ENCODE data around the gene CLTC. TPM values are rescaled to one million over a fixed set of nuclear protein-coding genes. Genes with fewer than 3 reads are reported as not detected.

Gene CLTC
- total RNA-seq, 1 experiment from 2014 or later, result 283 TPM

DNA sequence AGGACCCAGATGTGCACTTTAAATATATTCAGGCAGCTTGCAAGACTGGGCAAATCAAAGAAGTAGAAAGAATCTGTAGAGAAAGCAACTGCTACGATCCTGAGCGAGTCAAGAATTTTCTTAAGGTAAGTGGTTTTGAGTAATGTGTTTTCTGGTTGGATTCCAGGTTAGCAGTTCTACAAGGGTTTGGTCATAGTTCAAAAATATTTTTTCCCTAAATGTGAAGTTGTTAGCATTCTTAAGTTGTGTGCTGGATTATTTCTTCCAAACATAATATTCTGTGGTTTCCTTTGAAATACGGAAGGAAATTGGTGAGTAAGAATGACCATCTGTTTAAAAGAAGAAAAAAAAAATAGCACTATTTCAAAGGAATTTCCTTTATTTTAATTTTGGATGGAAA is 49.1 kb downstream of the CLTC start:
- Mint-ChIP-seq H3K4me3 (no peak overlapping the region), H3K27ac (no peak overlapping the region), H3K27me3 (ENCODE audit: low read depth) (no peaks in the 10 kb centered on the region), H3K9me3 (no peaks in the 10 kb centered on the region), H3K36me3 (peaks cover 52% of the 10 kb centered on the region), H3K4me1 (no peaks in the 10 kb centered on the region)
- TF ChIP-seq, protein P1, sequence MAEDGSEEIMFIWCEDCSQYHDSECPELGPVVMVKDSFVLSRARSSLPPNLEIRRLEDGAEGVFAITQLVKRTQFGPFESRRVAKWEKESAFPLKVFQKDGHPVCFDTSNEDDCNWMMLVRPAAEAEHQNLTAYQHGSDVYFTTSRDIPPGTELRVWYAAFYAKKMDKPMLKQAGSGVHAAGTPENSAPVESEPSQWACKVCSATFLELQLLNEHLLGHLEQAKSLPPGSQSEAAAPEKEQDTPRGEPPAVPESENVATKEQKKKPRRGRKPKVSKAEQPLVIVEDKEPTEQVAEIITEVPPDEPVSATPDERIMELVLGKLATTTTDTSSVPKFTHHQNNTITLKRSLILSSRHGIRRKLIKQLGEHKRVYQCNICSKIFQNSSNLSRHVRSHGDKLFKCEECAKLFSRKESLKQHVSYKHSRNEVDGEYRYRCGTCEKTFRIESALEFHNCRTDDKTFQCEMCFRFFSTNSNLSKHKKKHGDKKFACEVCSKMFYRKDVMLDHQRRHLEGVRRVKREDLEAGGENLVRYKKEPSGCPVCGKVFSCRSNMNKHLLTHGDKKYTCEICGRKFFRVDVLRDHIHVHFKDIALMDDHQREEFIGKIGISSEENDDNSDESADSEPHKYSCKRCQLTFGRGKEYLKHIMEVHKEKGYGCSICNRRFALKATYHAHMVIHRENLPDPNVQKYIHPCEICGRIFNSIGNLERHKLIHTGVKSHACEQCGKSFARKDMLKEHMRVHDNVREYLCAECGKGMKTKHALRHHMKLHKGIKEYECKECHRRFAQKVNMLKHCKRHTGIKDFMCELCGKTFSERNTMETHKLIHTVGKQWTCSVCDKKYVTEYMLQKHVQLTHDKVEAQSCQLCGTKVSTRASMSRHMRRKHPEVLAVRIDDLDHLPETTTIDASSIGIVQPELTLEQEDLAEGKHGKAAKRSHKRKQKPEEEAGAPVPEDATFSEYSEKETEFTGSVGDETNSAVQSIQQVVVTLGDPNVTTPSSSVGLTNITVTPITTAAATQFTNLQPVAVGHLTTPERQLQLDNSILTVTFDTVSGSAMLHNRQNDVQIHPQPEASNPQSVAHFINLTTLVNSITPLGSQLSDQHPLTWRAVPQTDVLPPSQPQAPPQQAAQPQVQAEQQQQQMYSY (CRISPR knock-in tag; IDR thresholded peaks at IDR 0.05), result no peak
- TF ChIP-seq RORB (CRISPR knock-in tag; IDR thresholded peaks at IDR 0.05) (no peak), IRF2 (CRISPR knock-in tag; IDR thresholded peaks at IDR 0.05; ENCODE audit: borderline replicate concordance, low read depth) (no peak)
- TF ChIP-seq, protein P2, sequence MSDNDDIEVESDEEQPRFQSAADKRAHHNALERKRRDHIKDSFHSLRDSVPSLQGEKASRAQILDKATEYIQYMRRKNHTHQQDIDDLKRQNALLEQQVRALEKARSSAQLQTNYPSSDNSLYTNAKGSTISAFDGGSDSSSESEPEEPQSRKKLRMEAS (CRISPR knock-in tag; IDR thresholded peaks at IDR 0.05), result no peak
- no peak for ATAC-seq
- CTCF ChIA-PET, result no interaction called here
- POLR2A ChIA-PET, result no interaction called here
- DNase-seq (ENCODE audit: low spot score), result no peak

DNA sequence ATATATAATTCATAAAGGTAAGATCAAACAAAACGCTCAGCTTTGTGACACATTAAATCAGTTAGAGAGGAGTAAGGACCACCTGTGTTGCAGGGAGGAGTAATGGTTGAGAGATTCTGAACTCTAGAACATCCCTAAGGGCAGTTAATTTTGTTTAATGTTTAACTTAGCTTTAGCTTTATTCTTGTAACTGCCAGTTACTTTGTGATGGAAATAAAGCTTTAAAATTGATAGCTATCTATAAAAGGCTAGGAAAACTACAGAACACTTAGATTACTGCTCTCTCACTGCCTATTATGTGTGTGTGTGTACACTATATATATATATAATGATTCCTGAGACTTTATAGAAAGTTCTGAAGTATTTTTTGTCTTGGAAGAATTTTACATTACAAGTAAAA is 49.7 kb downstream of the CLTC start:
- Mint-ChIP-seq H3K27ac (no peak overlapping the region), H3K9me3 (no peaks in the 10 kb centered on the region), H3K36me3 (peaks cover 49% of the 10 kb centered on the region), H3K27me3 (ENCODE audit: low read depth) (no peaks in the 10 kb centered on the region), H3K4me1 (no peaks in the 10 kb centered on the region), H3K4me3 (no peak overlapping the region)
- POLR2A ChIA-PET, result no interaction called here
- DNase-seq (ENCODE audit: low spot score) (no peak), ATAC-seq (no peak)
- TF ChIP-seq NR2C2 (CRISPR knock-in tag; IDR thresholded peaks at IDR 0.05) (no peak), ZNF138 (CRISPR knock-in tag; conservative IDR thresholded peaks at IDR 0.05) (no peak), PRRX2 (CRISPR knock-in tag; IDR thresholded peaks at IDR 0.05) (no peak), CBFB (CRISPR knock-in tag; IDR thresholded peaks at IDR 0.05; ENCODE audit: low read depth) (no peak), ZNF423 (CRISPR knock-in tag; IDR thresholded peaks at IDR 0.05) (no peak), GTF2I (CRISPR knock-in tag; conservative IDR thresholded peaks at IDR 0.05) (no peak), JAZF1 (CRISPR knock-in tag; IDR thresholded peaks at IDR 0.05) (no peak), FOXK1 (CRISPR knock-in tag; IDR thresholded peaks at IDR 0.05) (no peak)
- TF ChIP-seq, protein P3, sequence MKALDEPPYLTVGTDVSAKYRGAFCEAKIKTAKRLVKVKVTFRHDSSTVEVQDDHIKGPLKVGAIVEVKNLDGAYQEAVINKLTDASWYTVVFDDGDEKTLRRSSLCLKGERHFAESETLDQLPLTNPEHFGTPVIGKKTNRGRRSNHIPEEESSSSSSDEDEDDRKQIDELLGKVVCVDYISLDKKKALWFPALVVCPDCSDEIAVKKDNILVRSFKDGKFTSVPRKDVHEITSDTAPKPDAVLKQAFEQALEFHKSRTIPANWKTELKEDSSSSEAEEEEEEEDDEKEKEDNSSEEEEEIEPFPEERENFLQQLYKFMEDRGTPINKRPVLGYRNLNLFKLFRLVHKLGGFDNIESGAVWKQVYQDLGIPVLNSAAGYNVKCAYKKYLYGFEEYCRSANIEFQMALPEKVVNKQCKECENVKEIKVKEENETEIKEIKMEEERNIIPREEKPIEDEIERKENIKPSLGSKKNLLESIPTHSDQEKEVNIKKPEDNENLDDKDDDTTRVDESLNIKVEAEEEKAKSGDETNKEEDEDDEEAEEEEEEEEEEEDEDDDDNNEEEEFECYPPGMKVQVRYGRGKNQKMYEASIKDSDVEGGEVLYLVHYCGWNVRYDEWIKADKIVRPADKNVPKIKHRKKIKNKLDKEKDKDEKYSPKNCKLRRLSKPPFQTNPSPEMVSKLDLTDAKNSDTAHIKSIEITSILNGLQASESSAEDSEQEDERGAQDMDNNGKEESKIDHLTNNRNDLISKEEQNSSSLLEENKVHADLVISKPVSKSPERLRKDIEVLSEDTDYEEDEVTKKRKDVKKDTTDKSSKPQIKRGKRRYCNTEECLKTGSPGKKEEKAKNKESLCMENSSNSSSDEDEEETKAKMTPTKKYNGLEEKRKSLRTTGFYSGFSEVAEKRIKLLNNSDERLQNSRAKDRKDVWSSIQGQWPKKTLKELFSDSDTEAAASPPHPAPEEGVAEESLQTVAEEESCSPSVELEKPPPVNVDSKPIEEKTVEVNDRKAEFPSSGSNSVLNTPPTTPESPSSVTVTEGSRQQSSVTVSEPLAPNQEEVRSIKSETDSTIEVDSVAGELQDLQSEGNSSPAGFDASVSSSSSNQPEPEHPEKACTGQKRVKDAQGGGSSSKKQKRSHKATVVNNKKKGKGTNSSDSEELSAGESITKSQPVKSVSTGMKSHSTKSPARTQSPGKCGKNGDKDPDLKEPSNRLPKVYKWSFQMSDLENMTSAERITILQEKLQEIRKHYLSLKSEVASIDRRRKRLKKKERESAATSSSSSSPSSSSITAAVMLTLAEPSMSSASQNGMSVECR (CRISPR knock-in tag; IDR thresholded peaks at IDR 0.05; ENCODE audit: borderline replicate concordance), result no peak
- TF ChIP-seq, protein P4, sequence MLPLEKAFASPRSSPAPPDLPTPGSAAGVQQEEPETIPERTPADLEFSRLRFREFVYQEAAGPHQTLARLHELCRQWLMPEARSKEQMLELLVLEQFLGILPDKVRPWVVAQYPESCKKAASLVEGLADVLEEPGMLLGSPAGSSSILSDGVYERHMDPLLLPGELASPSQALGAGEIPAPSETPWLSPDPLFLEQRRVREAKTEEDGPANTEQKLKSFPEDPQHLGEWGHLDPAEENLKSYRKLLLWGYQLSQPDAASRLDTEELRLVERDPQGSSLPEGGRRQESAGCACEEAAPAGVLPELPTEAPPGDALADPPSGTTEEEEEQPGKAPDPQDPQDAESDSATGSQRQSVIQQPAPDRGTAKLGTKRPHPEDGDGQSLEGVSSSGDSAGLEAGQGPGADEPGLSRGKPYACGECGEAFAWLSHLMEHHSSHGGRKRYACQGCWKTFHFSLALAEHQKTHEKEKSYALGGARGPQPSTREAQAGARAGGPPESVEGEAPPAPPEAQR (CRISPR knock-in tag; IDR thresholded peaks at IDR 0.05), result no peak
- TF ChIP-seq, protein P5, sequence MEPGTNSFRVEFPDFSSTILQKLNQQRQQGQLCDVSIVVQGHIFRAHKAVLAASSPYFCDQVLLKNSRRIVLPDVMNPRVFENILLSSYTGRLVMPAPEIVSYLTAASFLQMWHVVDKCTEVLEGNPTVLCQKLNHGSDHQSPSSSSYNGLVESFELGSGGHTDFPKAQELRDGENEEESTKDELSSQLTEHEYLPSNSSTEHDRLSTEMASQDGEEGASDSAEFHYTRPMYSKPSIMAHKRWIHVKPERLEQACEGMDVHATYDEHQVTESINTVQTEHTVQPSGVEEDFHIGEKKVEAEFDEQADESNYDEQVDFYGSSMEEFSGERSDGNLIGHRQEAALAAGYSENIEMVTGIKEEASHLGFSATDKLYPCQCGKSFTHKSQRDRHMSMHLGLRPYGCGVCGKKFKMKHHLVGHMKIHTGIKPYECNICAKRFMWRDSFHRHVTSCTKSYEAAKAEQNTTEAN (CRISPR knock-in tag; IDR thresholded peaks at IDR 0.05), result no peak
- TF ChIP-seq, protein P6, sequence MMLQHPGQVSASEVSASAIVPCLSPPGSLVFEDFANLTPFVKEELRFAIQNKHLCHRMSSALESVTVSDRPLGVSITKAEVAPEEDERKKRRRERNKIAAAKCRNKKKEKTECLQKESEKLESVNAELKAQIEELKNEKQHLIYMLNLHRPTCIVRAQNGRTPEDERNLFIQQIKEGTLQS (CRISPR knock-in tag; conservative IDR thresholded peaks at IDR 0.05), result no peak
- TF ChIP-seq, protein P7, sequence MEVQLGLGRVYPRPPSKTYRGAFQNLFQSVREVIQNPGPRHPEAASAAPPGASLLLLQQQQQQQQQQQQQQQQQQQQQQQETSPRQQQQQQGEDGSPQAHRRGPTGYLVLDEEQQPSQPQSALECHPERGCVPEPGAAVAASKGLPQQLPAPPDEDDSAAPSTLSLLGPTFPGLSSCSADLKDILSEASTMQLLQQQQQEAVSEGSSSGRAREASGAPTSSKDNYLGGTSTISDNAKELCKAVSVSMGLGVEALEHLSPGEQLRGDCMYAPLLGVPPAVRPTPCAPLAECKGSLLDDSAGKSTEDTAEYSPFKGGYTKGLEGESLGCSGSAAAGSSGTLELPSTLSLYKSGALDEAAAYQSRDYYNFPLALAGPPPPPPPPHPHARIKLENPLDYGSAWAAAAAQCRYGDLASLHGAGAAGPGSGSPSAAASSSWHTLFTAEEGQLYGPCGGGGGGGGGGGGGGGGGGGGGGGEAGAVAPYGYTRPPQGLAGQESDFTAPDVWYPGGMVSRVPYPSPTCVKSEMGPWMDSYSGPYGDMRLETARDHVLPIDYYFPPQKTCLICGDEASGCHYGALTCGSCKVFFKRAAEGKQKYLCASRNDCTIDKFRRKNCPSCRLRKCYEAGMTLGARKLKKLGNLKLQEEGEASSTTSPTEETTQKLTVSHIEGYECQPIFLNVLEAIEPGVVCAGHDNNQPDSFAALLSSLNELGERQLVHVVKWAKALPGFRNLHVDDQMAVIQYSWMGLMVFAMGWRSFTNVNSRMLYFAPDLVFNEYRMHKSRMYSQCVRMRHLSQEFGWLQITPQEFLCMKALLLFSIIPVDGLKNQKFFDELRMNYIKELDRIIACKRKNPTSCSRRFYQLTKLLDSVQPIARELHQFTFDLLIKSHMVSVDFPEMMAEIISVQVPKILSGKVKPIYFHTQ (CRISPR knock-in tag; IDR thresholded peaks at IDR 0.05), result no peak
- TF ChIP-seq, protein P2 (CRISPR knock-in tag; IDR thresholded peaks at IDR 0.05), result no peak
- CTCF ChIA-PET, result no interaction called here

All from WTC11 (cell line).